ENCODE data around the gene FEN1.
A peak's percentile ranks its signal among the peaks of the same experiment; 100 is the strongest.

The FEN1 gene

GRCh38 chr11:61752117-61752924 lies 40.4 kb upstream of the FEN1 start, which contains the start of gene MYRF:
TSS of gene MYRF (plus strand) at chr11:61752636. CDS start at chr11:61752745, 109 bp downstream.
- peak; percentile 87 for DNase-seq (ENCODE audit: low spot score)
- in situ Hi-C loops (cut with MboI; ENCODE audit: low pct_unique_long_range_greater_than_20kb, low sequenced_read_pairs, unreplicated experiment) = no loop called here
- peak; percentile 92 for TF ChIP-seq CTCF (IDR thresholded peaks at IDR 0.05; ENCODE audit: extremely low read depth, insufficient read depth, missing control alignments)

DNA sequence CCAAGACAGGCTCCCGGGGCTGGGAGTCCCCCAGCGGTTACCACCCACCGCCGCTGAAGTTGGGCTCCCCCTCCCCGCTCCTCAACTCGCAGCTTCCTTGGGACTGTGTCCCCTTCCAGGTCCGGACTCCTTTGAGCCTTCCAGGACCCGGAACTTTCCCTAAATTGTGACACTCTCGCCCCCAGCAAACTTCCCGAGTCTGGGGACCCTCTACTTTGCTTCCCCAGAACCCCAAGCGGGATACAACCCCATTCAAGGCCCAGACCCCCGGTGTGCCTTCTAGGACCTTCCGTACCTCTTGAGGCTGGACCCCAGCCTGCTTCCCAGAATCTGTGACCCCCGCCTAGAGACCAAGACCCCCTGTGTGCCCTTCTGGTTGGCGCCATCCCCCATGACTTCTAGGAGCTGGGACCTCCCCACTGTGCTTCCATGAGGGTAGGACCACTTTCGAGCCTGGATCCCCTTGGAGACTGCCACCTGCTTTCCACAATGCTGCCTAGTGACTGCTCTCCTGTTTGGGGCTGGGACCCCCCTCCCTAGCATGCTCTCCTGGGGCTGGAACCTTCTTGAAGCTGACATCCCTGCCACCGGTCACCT lies 39.7 kb upstream of the FEN1 start:
- TF ChIP-seq CTCF (IDR thresholded peaks at IDR 0.05; ENCODE audit: extremely low read depth, insufficient read depth, missing control alignments) = no peak
- in situ Hi-C loops (cut with MboI; ENCODE audit: low pct_unique_long_range_greater_than_20kb, low sequenced_read_pairs, unreplicated experiment) = no loop called here
- DNase-seq (ENCODE audit: low spot score) = no peak

DNA sequence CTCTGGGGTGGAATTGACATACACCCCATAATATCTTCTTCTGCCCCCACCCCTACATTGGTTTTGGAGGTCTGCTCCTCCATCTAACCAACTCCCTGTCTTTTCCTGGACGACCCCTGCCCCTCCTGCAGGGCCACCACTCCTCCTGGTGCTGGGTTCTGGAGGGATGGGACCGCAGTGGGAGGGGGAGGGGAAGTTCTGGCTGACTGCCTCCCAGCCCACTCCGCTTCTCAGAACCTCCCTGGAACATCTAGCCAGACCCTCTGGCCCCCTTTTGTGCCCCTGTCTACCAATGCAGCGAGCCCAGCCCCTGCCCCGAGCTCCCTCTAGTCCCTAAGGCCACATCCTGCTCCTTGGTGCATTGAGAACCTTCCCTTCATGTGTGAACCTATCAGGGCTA lies 39.0 kb upstream of the FEN1 start:
- TF ChIP-seq CTCF (IDR thresholded peaks at IDR 0.05; ENCODE audit: extremely low read depth, insufficient read depth, missing control alignments) = no peak
- no peak for DNase-seq (ENCODE audit: low spot score)
- in situ Hi-C loops (cut with MboI; ENCODE audit: low pct_unique_long_range_greater_than_20kb, low sequenced_read_pairs, unreplicated experiment) = no loop called here

DNA sequence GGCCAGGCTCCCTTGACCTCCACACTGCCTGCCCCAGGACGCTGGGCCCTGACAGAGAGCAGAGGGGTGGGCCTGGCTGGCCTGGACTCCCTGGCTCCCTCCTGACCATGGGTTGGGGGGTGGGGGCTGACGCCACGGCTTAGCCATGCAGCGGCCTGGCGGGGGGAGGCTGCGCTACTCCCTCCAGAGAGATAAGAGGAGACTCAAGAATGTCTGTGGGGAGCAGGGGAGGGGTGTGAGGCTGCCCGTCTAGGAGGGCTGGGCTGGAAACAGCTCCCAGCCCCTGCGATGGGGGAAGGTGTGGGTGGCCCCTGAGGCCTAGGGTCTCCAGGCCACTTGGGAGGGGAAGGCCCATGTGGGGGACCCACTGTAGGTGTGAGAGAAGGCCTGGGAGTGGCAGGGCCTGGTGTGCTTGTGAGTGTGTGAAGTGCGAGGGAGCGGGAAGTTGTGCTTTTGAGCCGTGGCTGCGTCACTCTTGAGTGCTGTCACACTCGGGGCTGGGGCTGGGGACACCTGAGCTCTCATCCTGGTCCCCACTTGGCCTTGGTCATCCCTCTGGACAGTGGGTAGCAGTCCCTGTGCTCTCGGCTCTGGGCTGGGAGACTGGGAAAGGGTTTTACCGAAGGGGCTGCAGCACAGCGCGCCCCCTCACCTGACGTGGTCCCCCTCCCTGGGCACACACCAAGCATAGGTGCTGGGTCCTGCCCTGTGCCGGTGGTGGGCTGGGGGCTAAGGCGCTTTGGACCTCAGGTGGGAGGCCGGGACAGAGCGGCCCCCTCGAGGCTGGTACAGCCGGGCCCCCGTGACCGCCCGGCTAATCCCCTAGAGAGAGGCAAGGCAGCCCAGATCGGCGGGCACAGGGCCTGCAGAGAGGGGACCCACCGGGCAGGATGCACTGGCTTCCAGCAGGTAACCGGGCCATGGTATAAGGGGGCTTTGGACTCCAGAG lies 37.9 kb upstream of the FEN1 start:
- no peak for TF ChIP-seq CTCF (IDR thresholded peaks at IDR 0.05; ENCODE audit: extremely low read depth, insufficient read depth, missing control alignments)
- DNase-seq (ENCODE audit: low spot score) = no peak
- in situ Hi-C loops (cut with MboI; ENCODE audit: low pct_unique_long_range_greater_than_20kb, low sequenced_read_pairs, unreplicated experiment) = no loop called here

GRCh38 chr11:61756147-61756451 lies 36.6 kb upstream of the FEN1 start:
- in situ Hi-C loops (cut with MboI; ENCODE audit: low pct_unique_long_range_greater_than_20kb, low sequenced_read_pairs, unreplicated experiment) = no loop called here
- no peak for DNase-seq (ENCODE audit: low spot score)
- no peak for TF ChIP-seq CTCF (IDR thresholded peaks at IDR 0.05; ENCODE audit: extremely low read depth, insufficient read depth, missing control alignments)

GRCh38 chr11:61756452-61757212 lies 36.1 kb upstream of the FEN1 start:
- DNase-seq (ENCODE audit: low spot score) = peak; percentile 87
- in situ Hi-C loops (cut with MboI; ENCODE audit: low pct_unique_long_range_greater_than_20kb, low sequenced_read_pairs, unreplicated experiment) = no loop called here
- no peak for TF ChIP-seq CTCF (IDR thresholded peaks at IDR 0.05; ENCODE audit: extremely low read depth, insufficient read depth, missing control alignments)
